AG08395 (cell line): Measurements from ENCODE around the gene RINL.
"Not testable (repeated sequence)": the region's sequence is repeated elsewhere in the genome, so short reads cannot be mapped to it uniquely, and the experiment has no call there.

Source experiments
- DNase-seq: peaks from one replicate; pipeline ENCODE4 v3.0.0; 2012; ENCODE audit warnings: mixed read lengths, low spot score

RINL gene

DNA sequence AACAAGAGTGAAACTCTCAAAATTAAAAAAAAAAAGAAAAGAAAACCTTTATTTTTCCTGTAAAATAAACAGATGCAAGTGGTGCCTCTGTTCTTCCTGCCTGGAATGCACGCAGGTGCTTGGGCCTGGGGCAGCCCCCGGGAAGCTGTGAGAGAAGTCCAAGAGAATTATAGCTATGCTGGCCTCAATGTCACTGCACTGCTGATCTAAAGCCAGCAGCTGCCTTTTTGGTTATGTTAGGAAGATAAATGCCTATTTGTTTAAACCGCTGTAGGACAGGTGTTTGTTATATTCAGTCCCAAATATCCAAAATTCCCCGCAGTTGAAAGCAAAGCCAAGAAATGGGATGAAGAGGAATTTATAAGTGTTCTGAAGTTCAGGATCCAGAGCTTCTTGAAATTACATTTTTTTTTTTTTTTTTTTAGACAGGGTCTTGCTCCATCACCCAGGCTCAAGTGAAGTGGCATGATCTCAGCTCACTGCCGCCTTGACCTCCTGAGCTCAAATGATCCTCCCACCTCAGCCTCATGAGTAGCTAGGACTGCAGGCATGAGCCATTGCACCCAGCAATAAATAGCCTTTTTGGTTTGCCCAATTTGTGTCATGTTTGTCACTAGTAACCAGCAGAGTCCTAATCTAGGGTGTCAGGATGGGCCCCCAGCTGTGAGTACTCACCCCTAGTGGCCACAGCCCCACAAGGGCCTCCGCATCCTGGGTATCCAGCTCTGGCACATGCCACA, 2.2 kb downstream of the RINL start:
- no peak for DNase-seq

GRCh38 chr19:38873400-38873799, 4.7 kb downstream of the RINL start:
- DNase-seq, result not testable (repeated sequence)

DNA sequence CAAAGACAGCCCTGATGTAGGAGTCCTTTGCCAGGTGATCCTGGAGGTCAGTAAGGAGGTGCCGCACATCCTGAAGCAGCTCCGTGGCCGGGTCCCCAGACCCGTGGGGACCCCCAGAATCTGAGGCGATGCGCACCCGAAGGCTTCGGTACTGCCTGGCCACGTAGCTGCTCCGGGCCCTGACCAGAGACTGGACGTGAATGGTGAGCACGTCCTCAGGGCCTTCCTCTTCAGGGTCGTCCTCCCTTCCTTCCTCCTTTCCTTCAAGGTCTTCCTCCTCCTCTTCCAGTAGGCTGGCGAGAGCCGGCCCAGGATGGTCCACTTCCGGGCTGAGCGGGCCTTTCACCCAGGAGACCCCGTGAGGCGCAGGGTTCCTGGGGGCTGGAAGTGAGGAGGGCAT, 7.5 kb downstream of the RINL start:
- DNase-seq, result no peak

DNA sequence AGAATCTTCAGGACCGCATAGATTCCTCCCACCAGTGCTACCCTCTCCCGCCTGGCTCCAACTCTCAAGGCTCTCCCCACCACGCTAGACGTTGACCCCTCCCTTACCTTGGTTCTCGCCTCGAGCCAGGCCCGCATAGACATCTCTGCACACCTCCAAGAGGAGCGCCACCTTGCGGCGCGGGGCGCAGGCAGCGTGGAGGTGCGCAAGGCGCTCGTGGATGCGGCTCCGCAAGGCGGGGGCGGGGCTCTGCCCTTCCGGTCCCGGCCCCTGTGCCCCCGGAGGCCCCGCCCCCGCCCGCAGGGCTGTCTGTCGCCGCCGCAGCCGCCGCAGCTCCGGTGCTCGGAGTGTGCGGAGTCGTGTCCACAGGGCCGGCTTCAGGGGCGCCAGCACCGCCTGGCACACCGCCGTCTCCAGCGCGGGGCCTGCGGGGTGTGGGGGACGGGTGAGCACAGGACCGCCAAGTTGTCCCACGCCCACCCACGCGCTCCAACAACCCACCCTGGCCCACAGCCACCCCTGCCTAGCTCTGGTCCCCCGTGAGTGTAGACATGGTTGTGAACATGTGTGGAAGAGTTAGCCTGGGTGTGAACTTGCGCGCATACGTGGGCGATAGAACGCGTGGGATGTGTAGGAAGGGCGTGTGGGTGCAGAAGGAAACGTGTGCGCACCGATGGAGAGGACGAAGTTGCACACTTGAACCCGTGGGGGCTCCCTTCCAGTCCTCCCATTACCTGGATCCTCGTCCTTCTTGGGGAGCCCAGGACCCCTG, 8.1 kb downstream of the RINL start:
- peak; percentile 78 for DNase-seq

GRCh38 chr19:38869160-38869835, 8.8 kb downstream of the RINL start:
- DNase-seq, result peak; percentile 1

DNA sequence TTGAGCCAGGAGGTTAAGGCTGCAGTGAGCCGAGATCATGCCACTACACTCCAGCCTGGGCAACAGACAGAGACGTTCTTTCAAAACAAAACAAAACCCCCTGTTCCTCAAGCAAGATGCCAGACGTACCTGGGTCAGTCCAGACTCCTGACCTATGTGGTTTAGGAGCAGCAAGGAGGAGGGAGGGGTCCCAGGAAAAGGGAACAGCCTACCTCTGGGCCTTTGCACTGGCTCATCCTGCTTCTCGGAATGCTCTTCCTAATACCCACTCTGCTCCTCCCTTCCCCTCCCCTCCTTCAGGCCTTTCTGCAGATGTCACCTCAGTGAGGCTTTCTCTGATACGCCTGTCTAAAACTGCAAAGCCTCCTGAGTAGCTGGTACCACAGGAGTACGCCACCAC, 9.5 kb downstream of the RINL start:
- DNase-seq, result no peak

DNA sequence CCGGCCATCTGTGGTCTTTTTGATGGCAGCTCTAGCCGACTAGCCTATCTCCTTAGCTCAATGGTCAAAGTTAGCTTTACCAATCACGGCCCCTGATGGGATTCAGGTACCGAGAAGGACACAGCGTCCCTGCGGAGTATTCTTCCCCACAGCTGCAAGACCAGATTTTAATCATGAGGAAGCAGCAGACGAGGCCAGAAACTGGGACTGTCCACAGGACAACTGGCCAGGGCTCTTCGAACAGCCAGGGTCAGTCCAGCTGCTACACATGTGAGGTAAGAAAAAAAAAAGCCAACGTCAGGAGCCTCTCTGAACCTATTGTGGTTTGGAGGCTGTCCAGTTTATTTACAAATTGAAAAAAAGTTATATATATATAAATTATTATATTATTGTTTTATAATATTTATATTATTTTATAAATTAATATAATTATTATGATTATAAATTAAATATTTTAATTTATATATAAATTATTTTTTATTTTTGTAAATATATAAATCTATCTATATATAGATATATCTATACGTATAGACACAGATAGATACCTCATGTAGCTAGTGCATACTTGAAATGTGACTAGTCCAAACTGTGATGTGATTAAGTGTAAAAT, 10.8 kb downstream of the RINL start:
- DNase-seq, result no peak

DNA sequence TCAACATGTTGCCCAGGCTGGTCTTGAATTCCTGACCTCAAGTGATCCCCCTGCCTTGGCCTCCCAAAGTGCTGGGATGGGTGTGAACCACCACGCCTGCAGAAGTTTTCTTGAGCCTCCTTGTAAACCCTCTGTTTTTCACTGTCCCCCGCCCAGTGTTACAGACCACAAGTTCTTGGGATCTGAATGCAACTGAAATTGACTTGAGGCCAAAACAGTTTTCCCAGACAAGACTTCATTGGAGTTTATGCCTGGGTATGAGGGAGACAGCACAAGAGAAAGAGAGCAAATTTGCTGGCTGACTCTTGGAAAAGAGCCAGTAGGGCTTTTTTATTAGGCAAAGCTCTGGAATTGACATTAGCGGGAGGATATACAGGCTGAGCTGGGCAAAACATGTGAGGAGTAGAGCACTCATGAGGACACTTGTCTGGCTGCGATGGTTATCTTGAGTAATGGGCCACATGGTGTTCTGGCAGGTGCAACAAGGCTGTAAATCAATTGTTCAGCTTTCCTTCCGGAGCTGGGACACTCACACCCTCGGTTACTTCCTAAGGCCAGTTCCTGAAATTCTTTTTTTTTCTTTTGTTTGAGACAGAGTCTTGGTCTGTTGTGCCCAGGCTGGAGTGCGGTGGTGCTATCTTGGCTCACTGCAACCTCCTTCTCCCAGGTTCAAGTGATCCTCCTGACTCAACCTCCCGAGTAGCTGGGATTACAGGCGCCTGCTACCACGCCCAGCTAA, 15.6 kb downstream of the RINL start:
- no peak for DNase-seq

DNA sequence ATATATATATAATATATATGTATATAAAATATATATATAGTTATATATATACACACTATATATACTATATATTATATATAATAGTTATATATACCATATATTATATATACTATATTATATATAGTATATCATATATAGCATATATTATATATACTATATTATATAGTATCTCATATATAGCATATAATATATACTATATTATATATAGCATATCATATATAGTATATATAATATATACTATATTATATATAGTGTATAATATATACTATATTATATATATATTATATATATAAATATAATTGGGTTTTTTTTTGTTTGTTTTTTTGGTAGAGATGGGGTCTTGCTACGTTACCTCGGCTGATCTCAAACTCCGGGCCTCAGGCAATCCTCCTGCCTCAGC, 16.7 kb downstream of the RINL start:
- no peak for DNase-seq

DNA sequence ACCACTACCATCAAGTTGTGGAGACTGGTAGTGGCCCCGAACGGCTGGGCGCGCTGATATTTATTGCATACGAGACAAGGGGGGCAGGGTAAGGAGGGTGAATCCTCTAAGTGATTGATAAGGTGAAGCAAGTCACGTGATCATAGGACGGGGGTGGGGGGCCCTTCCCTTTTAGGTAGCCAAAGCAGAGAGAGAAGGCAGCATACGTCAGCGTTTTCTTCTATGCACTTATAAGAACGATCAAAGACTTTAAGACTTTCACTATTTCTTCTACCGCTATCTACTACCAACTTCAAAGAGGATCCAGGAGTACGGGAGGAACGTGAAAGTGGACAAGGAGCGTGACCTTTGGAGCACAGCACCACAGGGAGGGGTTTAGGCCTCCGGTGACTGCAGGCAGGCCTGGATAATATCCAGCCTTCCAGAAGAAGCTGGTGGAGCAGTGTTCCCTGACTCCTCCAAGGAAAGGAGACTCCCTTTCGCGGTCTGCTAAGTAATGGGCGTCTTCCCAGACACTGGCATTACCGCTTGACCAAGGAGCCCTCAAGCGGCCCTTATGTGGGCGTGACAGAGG, 18.4 kb downstream of the RINL start:
- not testable (repeated sequence) for DNase-seq

DNA sequence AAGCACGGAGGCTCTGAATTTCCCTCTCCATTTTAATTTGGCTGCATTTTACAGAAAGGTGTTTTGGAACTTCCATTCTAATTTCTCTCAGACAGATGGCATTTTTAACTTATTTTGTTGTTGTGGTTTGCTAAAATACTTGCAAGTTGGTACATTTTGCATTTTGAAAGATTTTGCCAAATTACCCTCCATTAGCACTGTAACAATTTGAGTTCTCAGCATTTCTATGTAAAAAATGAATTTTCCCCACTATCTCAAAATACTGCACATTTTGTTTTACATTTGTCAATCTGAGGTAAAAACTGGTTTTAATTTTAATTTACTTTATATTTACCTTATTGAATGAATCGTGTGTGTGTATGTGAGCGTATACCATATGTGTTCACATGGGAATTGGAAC, 21.3 kb downstream of the RINL start:
- no peak for DNase-seq

DNA sequence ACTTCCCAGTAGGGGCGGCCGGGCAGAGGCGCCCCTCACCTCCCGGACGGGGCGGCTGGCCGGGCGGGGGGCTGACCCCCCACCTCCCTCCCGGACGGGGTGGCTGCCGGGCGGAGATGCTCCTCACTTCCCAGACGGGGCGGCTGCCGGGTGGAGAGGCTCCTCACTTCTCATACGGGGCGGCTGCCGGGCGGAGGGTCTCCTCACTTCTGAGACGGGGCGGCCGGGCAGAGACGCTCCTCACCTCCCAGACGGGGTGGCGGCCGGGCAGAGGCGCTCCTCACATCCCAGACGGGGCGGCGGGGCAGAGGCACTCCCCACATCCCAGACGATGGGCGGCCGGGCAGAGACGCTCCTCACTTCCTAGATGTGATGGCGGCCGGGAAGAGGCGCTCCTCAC, 22.3 kb downstream of the RINL start:
- not testable (repeated sequence) for DNase-seq

DNA sequence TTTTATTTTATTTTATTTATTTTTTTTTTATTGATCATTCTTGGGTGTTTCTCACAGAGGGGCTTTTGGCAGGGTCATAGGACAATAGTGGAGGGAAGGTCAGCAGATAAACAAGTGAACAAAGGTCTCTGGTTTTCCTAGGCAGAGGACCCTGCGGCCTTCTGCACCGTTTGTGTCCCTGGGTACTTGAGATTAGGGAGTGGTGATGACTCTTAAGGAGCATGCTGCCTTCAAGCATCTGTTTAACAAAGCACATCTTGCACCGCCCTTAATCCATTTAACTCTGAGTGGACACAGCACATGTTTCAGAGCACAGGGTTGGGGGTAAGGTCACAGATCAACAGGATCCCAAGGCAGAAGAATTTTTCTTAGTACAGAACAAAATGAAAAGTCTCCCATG, 23.1 kb downstream of the RINL start:
- DNase-seq, result not testable (repeated sequence)

DNA sequence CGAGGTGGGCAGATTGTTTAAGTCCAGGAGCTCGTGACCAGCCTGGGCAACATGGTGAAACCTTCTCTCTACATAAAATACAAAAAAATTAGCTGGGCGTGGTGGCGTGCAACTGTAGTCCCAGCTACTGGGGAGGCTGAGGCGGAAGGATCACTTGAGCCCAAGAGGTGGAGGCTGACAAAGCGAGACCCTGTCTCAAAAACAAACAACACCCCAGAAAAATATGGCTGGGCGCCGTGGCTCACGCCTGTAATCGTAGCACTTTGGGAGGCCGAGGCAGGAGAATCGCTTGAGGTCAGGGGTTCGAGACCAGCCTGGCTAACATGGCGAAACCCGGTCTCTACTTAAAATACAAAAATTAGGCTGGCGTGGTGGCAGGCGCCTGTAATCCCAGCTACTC, 24.9 kb downstream of the RINL start:
- DNase-seq, result no peak

GRCh38 chr19:38852231-38853044, 25.6 kb downstream of the RINL start:
- DNase-seq, result peak; percentile 62

GRCh38 chr19:38851622-38852230, 26.3 kb downstream of the RINL start:
- peak; percentile 94 for DNase-seq

DNA sequence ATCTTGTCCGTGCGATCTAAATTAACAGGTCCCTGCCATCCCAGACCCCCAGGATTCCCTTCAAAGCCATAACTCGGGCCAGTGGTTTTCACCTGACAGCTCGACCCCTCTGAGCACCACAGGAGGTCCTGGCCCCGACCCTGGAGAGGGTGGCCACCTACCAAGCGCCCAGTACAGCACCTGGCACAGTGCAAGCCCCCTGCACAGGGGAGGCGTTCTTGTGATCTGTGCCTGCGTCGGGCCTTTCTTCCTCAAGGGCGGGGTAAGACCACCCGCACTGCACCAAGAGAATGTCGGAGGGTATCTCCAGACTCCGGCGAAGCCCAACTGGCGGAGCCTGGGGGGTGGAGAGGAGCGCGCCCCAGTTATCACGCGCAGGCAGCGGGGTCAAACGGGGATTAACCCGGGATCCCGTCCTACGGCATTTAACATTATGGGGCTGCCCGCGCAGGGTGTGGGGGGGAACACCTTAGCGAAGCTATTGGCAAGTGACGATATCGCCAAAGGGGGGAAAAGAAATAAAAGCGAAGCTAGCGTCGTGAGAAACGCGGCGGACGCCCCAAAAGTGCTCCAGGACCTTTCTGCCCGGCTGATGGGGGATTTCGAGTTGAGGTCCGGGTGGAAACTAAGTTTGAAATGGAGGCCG, 27.0 kb downstream of the RINL start:
- DNase-seq, result no peak

- peak; percentile 99 for DNase-seq
Measured at GRCh38 chr19:38850436-38850975, 27.6 kb downstream of the RINL start.

GRCh38 chr19:38849860-38850435, 28.1 kb downstream of the RINL start, which contains the start of gene HNRNPL:
TSS of gene HNRNPL (minus strand) at chr19:38849986. CDS start at chr19:38849966, 20 bp downstream.
- DNase-seq, result peak; percentile 97
